HCT116 (cell line): ENCODE data around the gene DIP2A. TPM values are rescaled to one million over a fixed set of nuclear protein-coding genes. Genes with fewer than 3 reads are reported as not detected.

Source experiments
- ATAC-seq: fragments of 200-7000 bp; cut with Tn5 transposase; 2 replicates; pipeline ENCODE4 v1.9.1; 2020; ENCODE audit warnings: mild to moderate bottlenecking, moderate library complexity
- BruUV-seq: library from RNA; stranded (reverse); fragments of 400-500 nt; replicated peaks from 2 replicates; lab custom pipeline; 2021; lab: Mats Ljungman, UMichigan
- CTCF ChIA-PET: fragments of 300-600 bp; sonication (Branson Sonifier 250); formaldehyde crosslinking; loops from one replicate; lab custom pipeline; 2021; ENCODE audit warnings: antibody characterized with exemption; lab: Charles Lee
- POLR2A ChIA-PET: fragments of 300-600, 350-600 bp; sonication (Branson Sonifier 250); formaldehyde crosslinking; loops from one replicate; lab custom pipeline; 2021; ENCODE audit warnings: antibody characterized with exemption; lab: Charles Lee
- RAD21 ChIA-PET, 2 experiments: fragments of 300-600 bp; sonication (Branson Sonifier 250); formaldehyde crosslinking; loops; one replicate each; lab custom pipeline; 2023; ENCODE audit warnings: low total read pairs in 2 of 2; ENCODE audit not compliant: uncharacterized antibody in 2 of 2, unreplicated experiment in 2 of 2, low non-redundant PET in 1 of 2; lab: Charles Lee
- DNase-seq: peaks from one replicate; pipeline ENCODE4 v3.0.0-alpha.2; 2010; ENCODE audit warnings: low read depth, low spot score
- H2AFZ ChIP-seq: fragments of 200-600 bp; shearing (Covaris generic), sonication (generic); 2 replicates; pipeline ENCODE4 v1.6.1; 2017; ENCODE audit warnings: low read depth, mixed run types, mixed read lengths, antibody characterized with exemption, low read length; ENCODE audit not compliant: poor library complexity, severe bottlenecking
- H3K27ac ChIP-seq: 2 replicates; pipeline ENCODE4 v1.5.1; 2012; ENCODE audit warnings: low read depth, low read length
- H3K27me3 ChIP-seq: fragments of 200-600 bp; sonication (generic); 2 replicates; pipeline ENCODE4 v1.6.1; 2016; ENCODE audit warnings: mixed run types, low read length, mixed read lengths; ENCODE audit not compliant: insufficient read depth
- H3K36me3 ChIP-seq, 2 experiments: fragments of 200-500 bp in 1 of 2; fragments of 200-600 bp in 1 of 2; sonication (Bioruptor generic) in 1 of 2; sonication (generic) in 1 of 2; 2 replicates each; pipeline versions ENCODE4 v1.5.1 to v1.6.1; 2014 to 2016; ENCODE audit warnings: low read length in 2 of 2, inconsistent platforms in 1 of 2, mixed read lengths in 1 of 2, mixed run types in 1 of 2; ENCODE audit not compliant: insufficient read depth in 2 of 2, control insufficient read depth in 1 of 2
- H3K4me1 ChIP-seq, 2 experiments: fragments of 200-600 bp in 1 of 2; sonication (generic) in 1 of 2; 2 replicates each; pipeline versions ENCODE4 v1.5.1 to v1.6.1; 2012 to 2017; ENCODE audit warnings: low read length in 2 of 2, inconsistent platforms in 1 of 2, mild to moderate bottlenecking in 1 of 2, mixed read lengths in 1 of 2, mixed run types in 1 of 2, moderate library complexity in 1 of 2; ENCODE audit not compliant: insufficient read depth in 2 of 2, control insufficient read depth in 1 of 2
- H3K4me2 ChIP-seq: fragments of 200-600 bp; sonication (generic); 2 replicates; pipeline ENCODE4 v1.6.1; 2017; ENCODE audit warnings: mixed run types, low read length, mixed read lengths
- H3K4me3 ChIP-seq, 2 experiments: fragments of 200-600 bp in 1 of 2; sonication (generic) in 1 of 2; replicated peaks in 1 of 2; 2 replicates each; pipeline ENCODE4 v1.5.1; 2011 to 2016; ENCODE audit warnings: low read length in 2 of 2, control low read depth in 1 of 2, low read depth in 1 of 2, mild to moderate bottlenecking in 1 of 2, mixed read lengths in 1 of 2, mixed run types in 1 of 2
- H3K79me2 ChIP-seq: fragments of 200-600 bp; sonication (generic); 2 replicates; pipeline ENCODE4 v1.6.1; 2017; ENCODE audit warnings: mild to moderate bottlenecking, mixed run types, low read length, moderate library complexity, mixed read lengths; ENCODE audit not compliant: insufficient read depth
- H3K9ac ChIP-seq: fragments of 200-600 bp; sonication (generic); 2 replicates; pipeline ENCODE4 v1.6.1; 2016; ENCODE audit warnings: low read length, mixed read lengths
- H3K9me2 ChIP-seq: fragments of 200-600 bp; sonication (generic), shearing (Covaris generic); 2 replicates; pipeline ENCODE4 v1.6.1; 2017; ENCODE audit warnings: mixed run types, mild to moderate bottlenecking, moderate library complexity; ENCODE audit not compliant: insufficient read depth
- H3K9me3 ChIP-seq, 2 experiments: fragments of 200-500 bp in 1 of 2; fragments of 200-600 bp in 1 of 2; sonication (Bioruptor generic) in 1 of 2; sonication (generic) in 1 of 2; 2 replicates each; pipeline ENCODE4 v1.6.1; 2014 to 2017; ENCODE audit warnings: low read length in 2 of 2, mixed read lengths in 2 of 2, inconsistent platforms in 1 of 2, low read depth in 1 of 2, mild to moderate bottlenecking in 1 of 2, mixed run types in 1 of 2, moderate library complexity in 1 of 2; ENCODE audit not compliant: control insufficient read depth in 1 of 2, insufficient read depth in 1 of 2
- H4K20me1 ChIP-seq: fragments of 200-600 bp; sonication (generic), shearing (Covaris generic); 2 replicates; pipeline ENCODE4 v1.6.1; 2017; ENCODE audit warnings: mixed run types, mild to moderate bottlenecking, moderate library complexity; ENCODE audit not compliant: insufficient read depth
- CBX3 ChIP-seq: IDR thresholded peaks from 2 replicates; pipeline ENCODE4 v1.6.1; 2012; ENCODE audit warnings: low read depth
- CEBPB ChIP-seq: IDR thresholded peaks from 2 replicates; pipeline ENCODE4 v1.6.1; 2012; ENCODE audit warnings: low read depth
- EGR1 ChIP-seq: IDR thresholded peaks from 2 replicates; pipeline ENCODE4 v1.6.1; 2012; ENCODE audit warnings: low read depth
- ELF1 ChIP-seq: IDR thresholded peaks from 2 replicates; pipeline ENCODE4 v1.6.1; 2012; ENCODE audit warnings: low read depth, borderline replicate concordance
- EZH2 ChIP-seq: fragments of 200-600 bp; sonication (generic); IDR thresholded peaks from 2 replicates; pipeline ENCODE4 v1.6.1; 2017; ENCODE audit warnings: antibody characterized with exemption, mixed run types
- EZH2phosphoT487 ChIP-seq: fragments of 200-600 bp; IDR thresholded peaks from 2 replicates; pipeline ENCODE4 v1.6.1; 2018; ENCODE audit warnings: antibody characterized with exemption, borderline replicate concordance
- JUND ChIP-seq: IDR thresholded peaks from 2 replicates; pipeline ENCODE4 v1.6.1; 2012
- POLR2AphosphoS5 ChIP-seq: IDR thresholded peaks from 2 replicates; pipeline ENCODE4 v1.6.1; 2011; ENCODE audit warnings: mild to moderate bottlenecking, low read depth, low read length, moderate library complexity
- RAD21 ChIP-seq: IDR thresholded peaks from 2 replicates; pipeline ENCODE4 v1.6.1; 2012; ENCODE audit warnings: low read depth, mild to moderate bottlenecking
- SIN3A ChIP-seq: IDR thresholded peaks from 2 replicates; pipeline ENCODE4 v1.6.1; 2012; ENCODE audit warnings: low read depth
- SP1 ChIP-seq: IDR thresholded peaks from 2 replicates; pipeline ENCODE4 v1.6.1; 2012; ENCODE audit warnings: low read depth
- YY1 ChIP-seq: IDR thresholded peaks from 2 replicates; pipeline ENCODE4 v1.6.1; 2011; ENCODE audit warnings: low read length, low read depth, moderate library complexity, mild to moderate bottlenecking; ENCODE audit not compliant: insufficient replicate concordance; ENCODE audit errors: extremely low read depth
- ZFX ChIP-seq: fragments of 450-650 bp; IDR thresholded peaks from 2 replicates; pipeline ENCODE4 v1.6.1; 2017
- ZNF274 ChIP-seq: fragments of 200-500 bp; sonication (Bioruptor generic); IDR thresholded peaks from 2 replicates; pipeline ENCODE4 v1.6.1; 2014; ENCODE audit warnings: mild to moderate bottlenecking, low read depth, low read length, inconsistent platforms
- intact Hi-C: fragments of 100-400 bp; cut with micrococcal nuclease; formaldehyde crosslinking; loops from 2 replicates; pipeline ENCODE4 v1.10.0; 2022
- total RNA-seq: library from RNA; stranded (reverse); gene quantifications from one replicate; pipeline ENCODE4 v1.2.1, GENCODE V29; 2021; ENCODE audit not compliant: unreplicated experiment
- TF ChIP-seq, protein P1 (sequence below): IDR thresholded peaks from 2 replicates; pipeline ENCODE4 v1.6.1; 2011; ENCODE audit warnings: mild to moderate bottlenecking, low read length, moderate library complexity; ENCODE audit not compliant: insufficient replicate concordance; ENCODE audit errors: extremely low read depth
- TF ChIP-seq, protein P2 (sequence below): IDR thresholded peaks from 2 replicates; pipeline ENCODE4 v1.6.1; 2012
- TF ChIP-seq, protein P3 (sequence below): IDR thresholded peaks from 2 replicates; pipeline ENCODE4 v1.6.1; 2012; ENCODE audit warnings: low read depth
- TF ChIP-seq, protein P4 (sequence below): IDR thresholded peaks from 2 replicates; pipeline ENCODE4 v1.6.1; 2012

DIP2A gene
- total RNA-seq, 1 experiment from 2014 or later = 39.9 TPM

DNA sequence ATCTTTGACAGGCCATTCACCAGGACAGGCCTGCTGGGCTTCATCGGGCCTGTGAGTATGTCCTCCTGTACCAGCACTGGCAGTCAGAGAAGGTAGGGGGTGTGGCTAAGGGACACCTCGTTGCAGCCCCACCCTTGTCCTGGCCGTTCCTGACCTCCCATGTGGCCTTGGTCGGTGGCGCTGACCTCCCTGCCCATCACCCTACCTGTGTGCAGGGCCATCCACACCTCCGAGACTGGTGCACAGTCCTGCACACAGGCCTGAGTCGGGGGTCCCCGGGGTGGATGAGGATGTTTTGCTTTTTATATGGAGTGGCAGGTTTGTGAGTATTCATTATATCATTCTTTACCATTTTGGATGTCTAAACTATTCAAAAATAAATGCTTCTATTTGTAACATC is 87.2 kb downstream of the DIP2A start:
- DNase-seq (no peak), ATAC-seq (no peak)
- Histone ChIP-seq H3K27me3 (no peaks in the 10 kb centered on the region), H3K4me3 (no peak overlapping the region), H3K36me3 (peaks cover 6 to 21% of the 10 kb centered on the region in 2 experiments; a peak in 3 of 4 replicates), H3K4me1 (no peaks in the 10 kb centered on the region), H4K20me1 (no peaks in the 10 kb centered on the region), H3K79me2 (no peaks in the 10 kb centered on the region), H3K9me3 (no peaks in the 10 kb centered on the region), H3K9ac (no peak overlapping the region), H3K4me2 (no peak overlapping the region), H3K27ac (no peak overlapping the region), H2AFZ (no peak overlapping the region), H3K9me2 (no peaks in the 10 kb centered on the region)
- intact Hi-C loops = no loop called here
- TF ChIP-seq EGR1 = no peak
- no peak for TF ChIP-seq EZH2
- TF ChIP-seq, protein P1, sequence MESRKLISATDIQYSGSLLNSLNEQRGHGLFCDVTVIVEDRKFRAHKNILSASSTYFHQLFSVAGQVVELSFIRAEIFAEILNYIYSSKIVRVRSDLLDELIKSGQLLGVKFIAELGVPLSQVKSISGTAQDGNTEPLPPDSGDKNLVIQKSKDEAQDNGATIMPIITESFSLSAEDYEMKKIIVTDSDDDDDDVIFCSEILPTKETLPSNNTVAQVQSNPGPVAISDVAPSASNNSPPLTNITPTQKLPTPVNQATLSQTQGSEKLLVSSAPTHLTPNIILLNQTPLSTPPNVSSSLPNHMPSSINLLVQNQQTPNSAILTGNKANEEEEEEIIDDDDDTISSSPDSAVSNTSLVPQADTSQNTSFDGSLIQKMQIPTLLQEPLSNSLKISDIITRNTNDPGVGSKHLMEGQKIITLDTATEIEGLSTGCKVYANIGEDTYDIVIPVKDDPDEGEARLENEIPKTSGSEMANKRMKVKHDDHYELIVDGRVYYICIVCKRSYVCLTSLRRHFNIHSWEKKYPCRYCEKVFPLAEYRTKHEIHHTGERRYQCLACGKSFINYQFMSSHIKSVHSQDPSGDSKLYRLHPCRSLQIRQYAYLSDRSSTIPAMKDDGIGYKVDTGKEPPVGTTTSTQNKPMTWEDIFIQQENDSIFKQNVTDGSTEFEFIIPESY = no peak
- no peak for TF ChIP-seq CBX3
- TF ChIP-seq JUND = no peak
- no peak for TF ChIP-seq SIN3A
- TF ChIP-seq, protein P2, sequence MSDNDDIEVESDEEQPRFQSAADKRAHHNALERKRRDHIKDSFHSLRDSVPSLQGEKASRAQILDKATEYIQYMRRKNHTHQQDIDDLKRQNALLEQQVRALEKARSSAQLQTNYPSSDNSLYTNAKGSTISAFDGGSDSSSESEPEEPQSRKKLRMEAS = no peak
- no peak for TF ChIP-seq CEBPB
- TF ChIP-seq SP1 = no peak
- no peak for TF ChIP-seq EZH2phosphoT487
- TF ChIP-seq ZNF274 = no peak
- TF ChIP-seq YY1 = no peak
- no peak for TF ChIP-seq RAD21
- TF ChIP-seq ZFX = no peak
- TF ChIP-seq, protein P3, sequence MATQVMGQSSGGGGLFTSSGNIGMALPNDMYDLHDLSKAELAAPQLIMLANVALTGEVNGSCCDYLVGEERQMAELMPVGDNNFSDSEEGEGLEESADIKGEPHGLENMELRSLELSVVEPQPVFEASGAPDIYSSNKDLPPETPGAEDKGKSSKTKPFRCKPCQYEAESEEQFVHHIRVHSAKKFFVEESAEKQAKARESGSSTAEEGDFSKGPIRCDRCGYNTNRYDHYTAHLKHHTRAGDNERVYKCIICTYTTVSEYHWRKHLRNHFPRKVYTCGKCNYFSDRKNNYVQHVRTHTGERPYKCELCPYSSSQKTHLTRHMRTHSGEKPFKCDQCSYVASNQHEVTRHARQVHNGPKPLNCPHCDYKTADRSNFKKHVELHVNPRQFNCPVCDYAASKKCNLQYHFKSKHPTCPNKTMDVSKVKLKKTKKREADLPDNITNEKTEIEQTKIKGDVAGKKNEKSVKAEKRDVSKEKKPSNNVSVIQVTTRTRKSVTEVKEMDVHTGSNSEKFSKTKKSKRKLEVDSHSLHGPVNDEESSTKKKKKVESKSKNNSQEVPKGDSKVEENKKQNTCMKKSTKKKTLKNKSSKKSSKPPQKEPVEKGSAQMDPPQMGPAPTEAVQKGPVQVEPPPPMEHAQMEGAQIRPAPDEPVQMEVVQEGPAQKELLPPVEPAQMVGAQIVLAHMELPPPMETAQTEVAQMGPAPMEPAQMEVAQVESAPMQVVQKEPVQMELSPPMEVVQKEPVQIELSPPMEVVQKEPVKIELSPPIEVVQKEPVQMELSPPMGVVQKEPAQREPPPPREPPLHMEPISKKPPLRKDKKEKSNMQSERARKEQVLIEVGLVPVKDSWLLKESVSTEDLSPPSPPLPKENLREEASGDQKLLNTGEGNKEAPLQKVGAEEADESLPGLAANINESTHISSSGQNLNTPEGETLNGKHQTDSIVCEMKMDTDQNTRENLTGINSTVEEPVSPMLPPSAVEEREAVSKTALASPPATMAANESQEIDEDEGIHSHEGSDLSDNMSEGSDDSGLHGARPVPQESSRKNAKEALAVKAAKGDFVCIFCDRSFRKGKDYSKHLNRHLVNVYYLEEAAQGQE = no peak
- no peak for TF ChIP-seq ELF1
- TF ChIP-seq POLR2AphosphoS5 = no peak
- TF ChIP-seq, protein P4, sequence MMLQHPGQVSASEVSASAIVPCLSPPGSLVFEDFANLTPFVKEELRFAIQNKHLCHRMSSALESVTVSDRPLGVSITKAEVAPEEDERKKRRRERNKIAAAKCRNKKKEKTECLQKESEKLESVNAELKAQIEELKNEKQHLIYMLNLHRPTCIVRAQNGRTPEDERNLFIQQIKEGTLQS = no peak
- BruUV-seq = no TSS peak
- ChIA-PET POLR2A (no interaction called here), CTCF (no interaction called here), RAD21 (no interaction called here)
